H9 (cell line): ENCODE data around the gene C3. TPM values are rescaled to one million over a fixed set of nuclear protein-coding genes. Genes with fewer than 3 reads are reported as not detected.

Source experiments
- DNase-seq: peaks from one replicate; pipeline ENCODE4 v3.0.0-alpha.2; 2017
- H2AFZ ChIP-seq: one replicate; pipeline ENCODE4 v1.6.1; 2013; ENCODE audit warnings: mild to moderate bottlenecking, low read length, control low read depth, moderate library complexity
- H2AK5ac ChIP-seq: 2 replicates; pipeline ENCODE4 v1.6.1; 2013; ENCODE audit warnings: low read length, control low read depth, mixed read lengths; ENCODE audit not compliant: insufficient read length
- H2BK120ac ChIP-seq: one replicate; pipeline ENCODE4 v1.6.1; 2013; ENCODE audit warnings: low read depth, mild to moderate bottlenecking, low read length, control low read depth, inconsistent platforms; ENCODE audit not compliant: poor library complexity, severe bottlenecking
- H2BK12ac ChIP-seq: 2 replicates; pipeline ENCODE4 v1.6.1; 2013; ENCODE audit warnings: low read length, control low read depth, mixed read lengths, low read depth; ENCODE audit not compliant: insufficient read length
- H2BK15ac ChIP-seq: 2 replicates; pipeline ENCODE4 v1.6.1; 2013; ENCODE audit warnings: low read depth, low read length, control low read depth
- H2BK20ac ChIP-seq: one replicate; pipeline ENCODE4 v1.6.1; 2013; ENCODE audit warnings: low read depth, mild to moderate bottlenecking, low read length, control low read depth, inconsistent platforms; ENCODE audit not compliant: poor library complexity, severe bottlenecking
- H2BK5ac ChIP-seq: 2 replicates; pipeline ENCODE4 v1.6.1; 2013; ENCODE audit warnings: low read length, control low read depth, mixed read lengths; ENCODE audit not compliant: insufficient read length
- H3K14ac ChIP-seq: 2 replicates; pipeline ENCODE4 v1.6.1; 2013; ENCODE audit warnings: low read length, control low read depth; ENCODE audit not compliant: insufficient read depth
- H3K18ac ChIP-seq: 2 replicates; pipeline ENCODE4 v1.6.1; 2013; ENCODE audit warnings: low read depth, mild to moderate bottlenecking, mixed read lengths, low read length, control low read depth; ENCODE audit not compliant: insufficient read length
- H3K23ac ChIP-seq: 2 replicates; pipeline ENCODE4 v1.6.1; 2013; ENCODE audit warnings: low read length, control low read depth, mixed read lengths, low read depth; ENCODE audit not compliant: insufficient read length
- H3K23me2 ChIP-seq: 2 replicates; pipeline ENCODE4 v1.6.1; 2013; ENCODE audit warnings: low read depth, mild to moderate bottlenecking, mixed read lengths, low read length, control low read depth; ENCODE audit not compliant: insufficient read length, poor library complexity, severe bottlenecking
- H3K27ac ChIP-seq: 2 replicates; pipeline ENCODE4 v1.5.1; 2013; ENCODE audit warnings: low read length, control low read depth, mixed read lengths, low read depth; ENCODE audit not compliant: insufficient read length
- H3K27me3 ChIP-seq: 2 replicates; pipeline ENCODE4 v1.6.1; 2013; ENCODE audit warnings: low read length, control low read depth, inconsistent platforms; ENCODE audit not compliant: insufficient read depth
- H3K4ac ChIP-seq: 2 replicates; pipeline ENCODE4 v1.6.1; 2013; ENCODE audit warnings: low read depth, mild to moderate bottlenecking, control low read depth, inconsistent platforms, low read length, moderate library complexity
- H3K4me1 ChIP-seq: 2 replicates; pipeline ENCODE4 v1.6.1; 2013; ENCODE audit warnings: low read length, control low read depth, inconsistent platforms; ENCODE audit not compliant: insufficient read depth
- H3K4me2 ChIP-seq: 2 replicates; pipeline ENCODE4 v1.6.1; 2013; ENCODE audit warnings: low read length, control low read depth, mixed read lengths; ENCODE audit not compliant: insufficient read length, insufficient read depth
- H3K56ac ChIP-seq: 2 replicates; pipeline ENCODE4 v1.6.1; 2013; ENCODE audit warnings: low read depth, mild to moderate bottlenecking, mixed read lengths, low read length, control low read depth; ENCODE audit not compliant: insufficient read length
- H3K79me1 ChIP-seq: 2 replicates; pipeline ENCODE4 v1.6.1; 2013; ENCODE audit warnings: low read depth, mild to moderate bottlenecking, moderate library complexity, low read length, control low read depth, inconsistent platforms; ENCODE audit not compliant: insufficient read depth, poor library complexity, severe bottlenecking
- H3K79me2 ChIP-seq: 2 replicates; pipeline ENCODE4 v1.6.1; 2013; ENCODE audit warnings: low read length, control low read depth, inconsistent platforms; ENCODE audit not compliant: insufficient read depth
- H3K9ac ChIP-seq: 2 replicates; pipeline ENCODE4 v1.6.1; 2013; ENCODE audit warnings: low read length, control low read depth, mixed read lengths; ENCODE audit not compliant: insufficient read length; ENCODE audit errors: extremely low read depth
- H3K9me3 ChIP-seq: one replicate; pipeline ENCODE4 v1.6.1; 2013; ENCODE audit warnings: low read depth, low read length, inconsistent platforms; ENCODE audit not compliant: control insufficient read depth
- H3T11ph ChIP-seq: one replicate; pipeline ENCODE4 v1.6.1; 2013; ENCODE audit warnings: mild to moderate bottlenecking, low read length, control low read depth, inconsistent platforms
- H4K20me1 ChIP-seq: one replicate; pipeline ENCODE4 v1.6.1; 2013; ENCODE audit not compliant: control insufficient read depth, insufficient read length, insufficient read depth
- H4K5ac ChIP-seq: 2 replicates; pipeline ENCODE4 v1.6.1; 2013; ENCODE audit warnings: low read depth, mild to moderate bottlenecking, mixed read lengths, low read length, control low read depth; ENCODE audit not compliant: insufficient read length
- H4K8ac ChIP-seq: replicated peaks from 2 replicates; pipeline ENCODE4 v1.6.1; 2013; ENCODE audit warnings: low read length, control low read depth, mixed read lengths, low read depth; ENCODE audit not compliant: insufficient read length
- H4K91ac ChIP-seq: 2 replicates; pipeline ENCODE4 v1.6.1; 2013; ENCODE audit warnings: low read depth, mild to moderate bottlenecking, moderate library complexity, mixed read lengths, low read length, control low read depth; ENCODE audit not compliant: insufficient read length
- H3K27ac Mint-ChIP-seq, 3 experiments: 2 replicates in 2 of 3; 3 replicates in 1 of 3; pipeline ENCODE4 v1.8.0; 2020 to 2021; ENCODE audit warnings: mixed read lengths in 3 of 3, mild to moderate bottlenecking in 1 of 3, moderate library complexity in 1 of 3
- H3K27me3 Mint-ChIP-seq: 2 replicates; pipeline ENCODE4 v1.8.0; 2021; ENCODE audit warnings: low read depth, mild to moderate bottlenecking, moderate library complexity, mixed read lengths
- H3K36me3 Mint-ChIP-seq, 3 experiments: 2 replicates in 2 of 3; 3 replicates in 1 of 3; pipeline ENCODE4 v1.8.0; 2020 to 2021; ENCODE audit warnings: low read depth in 3 of 3, mixed read lengths in 3 of 3; ENCODE audit not compliant: insufficient read depth in 1 of 3
- H3K4me1 Mint-ChIP-seq, 2 experiments: 2 replicates each; pipeline ENCODE4 v1.8.0; 2020; ENCODE audit warnings: mixed read lengths in 2 of 2
- H3K4me3 Mint-ChIP-seq, 2 experiments: 2 replicates in 1 of 2; 3 replicates in 1 of 2; pipeline ENCODE4 v1.8.0; 2020 to 2021; ENCODE audit warnings: mild to moderate bottlenecking in 2 of 2, mixed read lengths in 2 of 2, moderate library complexity in 1 of 2
- H3K9me3 Mint-ChIP-seq, 2 experiments: 2 replicates in 1 of 2; 3 replicates in 1 of 2; pipeline ENCODE4 v1.8.0; 2020; ENCODE audit warnings: mild to moderate bottlenecking in 2 of 2, mixed read lengths in 2 of 2, moderate library complexity in 1 of 2
- WGBS: extraction: QIAGEN DNeasy Blood & Tissue Kit; methylation state at CpG from one replicate; pipeline ENCODE4 v1.1.7; 2013; ENCODE audit warnings: missing lambda C conversion rate, low lambda C conversion rate, mixed read lengths; ENCODE audit not compliant: insufficient read length; ENCODE audit errors: extremely low coverage; 5-methylcytosine and 5-hydroxymethylcytosine counted together
- total RNA-seq: library from RNA; stranded (reverse); gene quantifications from 2 replicates; pipeline ENCODE4 v1.2.1, GENCODE V29; 2021
- TF ChIP-seq, protein P1 (sequence below): fragments of 200-600 bp; sonication (generic); conservative IDR thresholded peaks from 3 replicates; pipeline ENCODE4 v1.8.0; 2021; ENCODE audit warnings: antibody characterized with exemption, mild to moderate bottlenecking

Gene C3
- total RNA-seq, 1 experiment from 2014 or later: 5.9 TPM

DNA sequence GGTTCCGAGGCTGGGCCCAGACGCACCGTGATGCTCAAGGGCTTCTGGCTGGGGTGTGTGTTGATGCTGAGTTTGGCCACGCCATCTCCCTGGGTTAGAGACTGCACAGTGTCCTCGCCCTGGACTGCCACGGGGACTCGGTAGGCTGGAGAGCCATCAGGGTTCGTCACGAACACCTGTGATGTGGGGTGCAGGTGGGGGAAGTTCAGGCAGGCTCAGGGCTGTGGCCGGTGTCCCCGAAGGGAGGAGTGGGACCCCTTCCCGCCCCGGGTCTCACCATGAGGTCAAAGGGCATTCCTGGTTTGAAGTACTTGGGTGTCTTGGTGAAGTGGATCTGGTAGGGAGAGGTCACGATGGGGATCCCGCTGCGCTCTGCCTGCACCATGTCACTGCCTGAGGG lies 8.2 kb downstream of the C3 start:
- Histone ChIP-seq H2BK5ac (no peak overlapping the region), H3K14ac (no peak overlapping the region), H3K27ac (no peak overlapping the region), H3K23me2 (no peaks in the 10 kb centered on the region), H3K4me2 (no peak overlapping the region), H3K9me3 (no peaks in the 10 kb centered on the region), H4K91ac (no peak overlapping the region), H3K4me1 (no peaks in the 10 kb centered on the region), H3K79me2 (no peaks in the 10 kb centered on the region), H2BK20ac (no peak overlapping the region), H3K56ac (no peak overlapping the region), H3K23ac (no peak overlapping the region), H3K27me3 (no peaks in the 10 kb centered on the region; the same call in 1 of the 2 replicates), H3K18ac (no peak overlapping the region), H2AK5ac (no peak overlapping the region), H3T11ph (no peak overlapping the region), H3K79me1 (no peaks in the 10 kb centered on the region), H2BK120ac (no peak overlapping the region), H4K5ac (no peak overlapping the region), H3K9ac (no peak overlapping the region), H3K4ac (no peak overlapping the region), H4K8ac (no peak overlapping the region), H2BK15ac (no peak overlapping the region), H2BK12ac (no peak overlapping the region), H2AFZ (no peak overlapping the region), H4K20me1 (no peaks in the 10 kb centered on the region)
- TF ChIP-seq, protein P1, sequence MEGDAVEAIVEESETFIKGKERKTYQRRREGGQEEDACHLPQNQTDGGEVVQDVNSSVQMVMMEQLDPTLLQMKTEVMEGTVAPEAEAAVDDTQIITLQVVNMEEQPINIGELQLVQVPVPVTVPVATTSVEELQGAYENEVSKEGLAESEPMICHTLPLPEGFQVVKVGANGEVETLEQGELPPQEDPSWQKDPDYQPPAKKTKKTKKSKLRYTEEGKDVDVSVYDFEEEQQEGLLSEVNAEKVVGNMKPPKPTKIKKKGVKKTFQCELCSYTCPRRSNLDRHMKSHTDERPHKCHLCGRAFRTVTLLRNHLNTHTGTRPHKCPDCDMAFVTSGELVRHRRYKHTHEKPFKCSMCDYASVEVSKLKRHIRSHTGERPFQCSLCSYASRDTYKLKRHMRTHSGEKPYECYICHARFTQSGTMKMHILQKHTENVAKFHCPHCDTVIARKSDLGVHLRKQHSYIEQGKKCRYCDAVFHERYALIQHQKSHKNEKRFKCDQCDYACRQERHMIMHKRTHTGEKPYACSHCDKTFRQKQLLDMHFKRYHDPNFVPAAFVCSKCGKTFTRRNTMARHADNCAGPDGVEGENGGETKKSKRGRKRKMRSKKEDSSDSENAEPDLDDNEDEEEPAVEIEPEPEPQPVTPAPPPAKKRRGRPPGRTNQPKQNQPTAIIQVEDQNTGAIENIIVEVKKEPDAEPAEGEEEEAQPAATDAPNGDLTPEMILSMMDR: no peak
- peaks cover 0 to under 1% (median 0%) of the 10 kb centered on the region in 3 experiments; a peak in 2 of 7 replicates for H3K36me3 Mint-ChIP-seq
- no peak overlapping the region for H3K27ac Mint-ChIP-seq
- DNase-seq: no peak
- WGBS: no CpG with 5 or more reads among the region's 16 CpGs
- peaks cover 53% of the 10 kb centered on the region for H3K27me3 Mint-ChIP-seq
- H3K9me3 Mint-ChIP-seq: peaks cover 3 to 5% of the 10 kb centered on the region in 2 experiments
- no peak overlapping the region for H3K4me3 Mint-ChIP-seq
- peaks cover 14 to 35% of the 10 kb centered on the region in 2 experiments for H3K4me1 Mint-ChIP-seq
